C4-2B (cell line): Measurements from ENCODE around the gene GNAZ.

Experiments
- CTCF ChIP-seq: fragments of 450-650 bp; conservative IDR thresholded peaks from 2 replicates; pipeline ENCODE4 v1.5.1; 2017; ENCODE audit warnings: mild to moderate bottlenecking
- ZFX ChIP-seq: fragments of 450-650 bp; IDR thresholded peaks from 2 replicates; pipeline ENCODE4 v1.6.1; 2017

GRCh38 chr22:23044570-23044969 is 25.7 kb upstream of the GNAZ start:
- TF ChIP-seq CTCF (no peak), ZFX (no peak)
